MM.1S (cell line): Measurements from ENCODE around the gene CDYL.

Source experiments
- EZH2 ChIP-seq: fragments of 300-600 bp; sonication (generic); optimal IDR thresholded peaks from 2 replicates; pipeline ENCODE3; 2017; ENCODE audit warnings: low read depth, mild to moderate bottlenecking, antibody characterized with exemption, low read length, mixed read lengths
- TF ChIP-seq, protein P1 (sequence below): fragments of 300-600 bp; sonication (generic); IDR thresholded peaks from 2 replicates; pipeline ENCODE4 v1.5.1; 2016; ENCODE audit warnings: antibody characterized with exemption, low read length, mixed read lengths

DNA sequence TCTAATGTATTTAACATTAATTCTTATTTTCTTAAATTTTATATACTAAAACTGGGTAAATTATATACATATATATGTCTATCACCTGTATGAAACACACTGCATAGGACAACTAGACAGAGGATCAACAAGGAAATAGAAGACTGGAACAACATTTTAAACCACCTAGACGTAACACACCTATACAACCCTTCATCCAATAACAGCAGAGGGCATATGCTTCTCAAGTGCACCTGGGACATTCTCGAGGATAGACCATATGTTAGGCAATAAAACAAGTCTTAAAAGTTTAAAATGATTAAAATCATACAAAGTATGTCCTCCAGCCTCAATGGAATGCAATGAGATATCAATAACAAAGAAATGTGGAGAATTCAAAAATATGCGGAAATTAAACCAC lies 182.4 kb downstream of the CDYL start:
- no peak for TF ChIP-seq EZH2
- TF ChIP-seq, protein P1, sequence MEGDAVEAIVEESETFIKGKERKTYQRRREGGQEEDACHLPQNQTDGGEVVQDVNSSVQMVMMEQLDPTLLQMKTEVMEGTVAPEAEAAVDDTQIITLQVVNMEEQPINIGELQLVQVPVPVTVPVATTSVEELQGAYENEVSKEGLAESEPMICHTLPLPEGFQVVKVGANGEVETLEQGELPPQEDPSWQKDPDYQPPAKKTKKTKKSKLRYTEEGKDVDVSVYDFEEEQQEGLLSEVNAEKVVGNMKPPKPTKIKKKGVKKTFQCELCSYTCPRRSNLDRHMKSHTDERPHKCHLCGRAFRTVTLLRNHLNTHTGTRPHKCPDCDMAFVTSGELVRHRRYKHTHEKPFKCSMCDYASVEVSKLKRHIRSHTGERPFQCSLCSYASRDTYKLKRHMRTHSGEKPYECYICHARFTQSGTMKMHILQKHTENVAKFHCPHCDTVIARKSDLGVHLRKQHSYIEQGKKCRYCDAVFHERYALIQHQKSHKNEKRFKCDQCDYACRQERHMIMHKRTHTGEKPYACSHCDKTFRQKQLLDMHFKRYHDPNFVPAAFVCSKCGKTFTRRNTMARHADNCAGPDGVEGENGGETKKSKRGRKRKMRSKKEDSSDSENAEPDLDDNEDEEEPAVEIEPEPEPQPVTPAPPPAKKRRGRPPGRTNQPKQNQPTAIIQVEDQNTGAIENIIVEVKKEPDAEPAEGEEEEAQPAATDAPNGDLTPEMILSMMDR: no peak
